ENCODE data around the gene APEH.

- no peak for TF ChIP-seq CTCF (IDR thresholded peaks at IDR 0.05; ENCODE audit: low read depth, low read length)
- no peak for TF ChIP-seq EZH2phosphoT487 (IDR thresholded peaks at IDR 0.05; ENCODE audit: low read depth)
These were observed 44.7 kb downstream of the APEH start for GRCh38 chr3:49718858-49719213.
